ENCODE results near the gene PAM16. TPM values are rescaled to one million over a fixed set of nuclear protein-coding genes. Genes with fewer than 3 reads are reported as not detected.

PAM16 gene
- total RNA-seq, 1 donor from 2014 or later: 62.8 TPM

- no peak for DNase-seq (ENCODE audit: low read depth)
- Histone ChIP-seq H3K4me3 (ENCODE audit: low read depth, low read length) (no peak overlapping the region), H3K27me3 (ENCODE audit: control insufficient read depth, insufficient read depth, low read length) (no peaks in the 10 kb centered on the region), H3K36me3 (ENCODE audit: control insufficient read depth, insufficient read depth, low read length) (peaks cover 3% of the 10 kb centered on the region)
- TF ChIP-seq, protein P1, sequence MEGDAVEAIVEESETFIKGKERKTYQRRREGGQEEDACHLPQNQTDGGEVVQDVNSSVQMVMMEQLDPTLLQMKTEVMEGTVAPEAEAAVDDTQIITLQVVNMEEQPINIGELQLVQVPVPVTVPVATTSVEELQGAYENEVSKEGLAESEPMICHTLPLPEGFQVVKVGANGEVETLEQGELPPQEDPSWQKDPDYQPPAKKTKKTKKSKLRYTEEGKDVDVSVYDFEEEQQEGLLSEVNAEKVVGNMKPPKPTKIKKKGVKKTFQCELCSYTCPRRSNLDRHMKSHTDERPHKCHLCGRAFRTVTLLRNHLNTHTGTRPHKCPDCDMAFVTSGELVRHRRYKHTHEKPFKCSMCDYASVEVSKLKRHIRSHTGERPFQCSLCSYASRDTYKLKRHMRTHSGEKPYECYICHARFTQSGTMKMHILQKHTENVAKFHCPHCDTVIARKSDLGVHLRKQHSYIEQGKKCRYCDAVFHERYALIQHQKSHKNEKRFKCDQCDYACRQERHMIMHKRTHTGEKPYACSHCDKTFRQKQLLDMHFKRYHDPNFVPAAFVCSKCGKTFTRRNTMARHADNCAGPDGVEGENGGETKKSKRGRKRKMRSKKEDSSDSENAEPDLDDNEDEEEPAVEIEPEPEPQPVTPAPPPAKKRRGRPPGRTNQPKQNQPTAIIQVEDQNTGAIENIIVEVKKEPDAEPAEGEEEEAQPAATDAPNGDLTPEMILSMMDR (IDR thresholded peaks at IDR 0.05; ENCODE audit: insufficient read depth, low read length, poor library complexity, severe bottlenecking): no peak
These were observed 34.1 kb upstream of the PAM16 start for GRCh38 chr16:4385066-4385788.

GRCh38 chr16:4384509-4384942, 33.4 kb upstream of the PAM16 start:
- DNase-seq (ENCODE audit: low read depth): no peak
- no peak overlapping the region for H3K4me3 ChIP-seq (ENCODE audit: low read depth, low read length)
- H3K27me3 ChIP-seq (ENCODE audit: control insufficient read depth, insufficient read depth, low read length): no peaks in the 10 kb centered on the region
- TF ChIP-seq, protein P1 (IDR thresholded peaks at IDR 0.05; ENCODE audit: insufficient read depth, low read length, poor library complexity, severe bottlenecking): no peak
- H3K36me3 ChIP-seq (ENCODE audit: control insufficient read depth, insufficient read depth, low read length): peaks cover 3% of the 10 kb centered on the region

DNA sequence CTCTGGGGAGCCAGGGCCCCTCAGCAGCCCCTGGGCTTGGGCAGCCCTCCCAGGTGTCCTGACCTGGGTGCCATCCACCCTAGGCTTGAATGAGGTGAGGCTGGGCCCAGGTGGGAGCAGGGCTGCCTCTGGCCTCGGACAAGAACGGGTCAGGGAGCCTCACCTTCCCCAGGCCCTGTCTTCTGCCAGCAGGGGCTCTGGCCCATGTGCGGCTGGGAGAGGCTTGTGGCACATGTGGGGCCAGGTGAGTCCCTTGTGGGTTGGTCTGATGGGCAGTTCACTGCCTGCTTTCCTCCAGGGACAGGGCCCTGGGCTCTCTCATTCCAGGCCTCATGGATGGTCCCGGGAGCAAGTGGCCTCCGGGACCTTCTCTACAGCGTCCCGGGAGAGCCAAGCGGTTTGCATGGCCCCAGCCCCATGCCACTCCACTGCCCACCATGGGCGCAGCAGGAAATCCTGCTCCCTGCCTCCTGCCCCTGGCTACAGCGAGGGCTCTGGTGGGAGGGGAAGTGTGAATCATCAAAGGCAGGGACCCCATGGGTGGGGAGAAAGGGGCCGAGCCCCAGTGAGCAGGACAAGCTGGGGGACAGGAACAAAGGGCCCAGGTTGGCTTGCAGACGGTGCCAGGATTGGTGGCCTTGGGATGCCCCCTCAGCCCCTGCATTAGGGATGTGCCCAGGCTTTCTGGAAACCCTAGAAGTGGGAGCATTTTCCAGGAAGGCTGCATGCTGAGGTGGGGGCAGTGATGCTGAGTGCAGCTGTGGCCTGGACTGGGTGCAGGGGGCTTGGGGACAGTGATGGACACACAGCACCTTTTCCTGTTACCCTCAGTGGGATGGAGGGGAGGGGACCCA, 32.7 kb upstream of the PAM16 start:
- Histone ChIP-seq H3K27me3 (ENCODE audit: control insufficient read depth, insufficient read depth, low read length) (no peaks in the 10 kb centered on the region), H3K4me3 (ENCODE audit: low read depth, low read length) (no peak overlapping the region), H3K36me3 (ENCODE audit: control insufficient read depth, insufficient read depth, low read length) (peaks cover 3% of the 10 kb centered on the region)
- TF ChIP-seq, protein P1 (IDR thresholded peaks at IDR 0.05; ENCODE audit: insufficient read depth, low read length, poor library complexity, severe bottlenecking): no peak
- DNase-seq (ENCODE audit: low read depth): no peak

DNA sequence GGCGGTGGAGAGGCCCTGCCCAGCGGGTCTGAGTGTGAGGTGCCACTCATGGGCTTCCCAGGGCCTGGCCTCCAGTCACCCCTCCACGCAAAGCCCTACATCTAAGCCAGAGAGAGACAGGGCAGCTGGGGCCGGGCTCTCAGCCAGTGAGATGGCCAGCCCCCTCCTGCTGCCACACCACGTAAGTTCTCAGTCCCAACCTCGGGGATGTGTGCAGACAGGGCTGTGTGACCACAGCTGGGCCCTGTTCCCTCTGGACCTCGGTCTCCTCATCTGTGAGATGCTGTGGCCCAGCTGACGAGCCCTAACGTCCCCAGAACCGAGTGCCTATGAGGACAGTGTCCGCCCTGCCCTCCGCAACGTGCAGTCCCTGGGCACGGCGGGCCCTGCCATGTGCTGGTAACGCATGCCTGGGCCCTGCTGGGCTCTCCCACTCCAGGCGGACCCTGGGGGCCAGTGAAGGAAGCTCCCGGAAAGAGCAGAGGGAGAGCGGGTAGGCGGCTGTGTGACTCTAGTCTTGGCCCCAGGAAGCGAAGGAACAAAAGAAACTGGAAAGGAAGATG, 31.8 kb upstream of the PAM16 start:
- Histone ChIP-seq H3K27me3 (ENCODE audit: control insufficient read depth, insufficient read depth, low read length) (no peaks in the 10 kb centered on the region), H3K4me3 (ENCODE audit: low read depth, low read length) (no peak overlapping the region), H3K36me3 (ENCODE audit: control insufficient read depth, insufficient read depth, low read length) (peaks cover 3% of the 10 kb centered on the region)
- no peak for DNase-seq (ENCODE audit: low read depth)
- TF ChIP-seq, protein P1 (IDR thresholded peaks at IDR 0.05; ENCODE audit: insufficient read depth, low read length, poor library complexity, severe bottlenecking): no peak

- TF ChIP-seq, protein P1 (IDR thresholded peaks at IDR 0.05; ENCODE audit: insufficient read depth, low read length, poor library complexity, severe bottlenecking): no peak
- no peaks in the 10 kb centered on the region for H3K27me3 ChIP-seq (ENCODE audit: control insufficient read depth, insufficient read depth, low read length)
These were observed 31.0 kb upstream of the PAM16 start for GRCh38 chr16:4381935-4382794.

More at GRCh38 chr16:4381935-4382794, 31.0 kb upstream of the PAM16 start:
- Histone ChIP-seq H3K4me3 (ENCODE audit: low read depth, low read length) (no peak overlapping the region), H3K36me3 (ENCODE audit: control insufficient read depth, insufficient read depth, low read length) (peaks cover 3% of the 10 kb centered on the region)
- DNase-seq (ENCODE audit: low read depth): no peak

All from kidney epithelial cell (primary cell).